AG04449 (cell line): ENCODE measurements around the gene MDK.

Experiments used
- CTCF ChIA-PET: fragments of 350-600 bp; formaldehyde crosslinking; extraction: SDS; loops from one replicate; lab custom pipeline; 2021; ENCODE audit warnings: antibody characterized with exemption; lab: Yijun Ruan, JAX
- POLR2A ChIA-PET: fragments of 400-600, 350-600 bp; formaldehyde crosslinking; extraction: SDS; loops from one replicate; lab custom pipeline; 2020; ENCODE audit warnings: antibody characterized with exemption, inconsistent platforms; lab: Yijun Ruan, JAX
- DNase-seq: peaks from one replicate; pipeline ENCODE4 v3.0.0-alpha.2; 2010; ENCODE audit warnings: low read depth, low spot score
- H3K4me3 ChIP-seq: 2 replicates; pipeline ENCODE4 v1.5.1; 2011; ENCODE audit warnings: low read depth, mild to moderate bottlenecking, control low read depth, low read length
- CTCF ChIP-seq: IDR thresholded peaks from one replicate; pipeline ENCODE4 v1.5.1; 2011; ENCODE audit warnings: mild to moderate bottlenecking, moderate library complexity, low read length, control low read depth, inconsistent platforms; ENCODE audit not compliant: insufficient read depth; ENCODE audit errors: missing control alignments

The MDK gene

GRCh38 chr11:46351148-46351547 lies 30.3 kb upstream of the MDK start:
- no peak for TF ChIP-seq CTCF
- CTCF ChIA-PET: interaction anchor here (1.0 to 27.5 kb wide), 8 partner anchors 1 to 217 kb away, joined by 3 to 498 read pairs (median 13); partner anchors contain the start of gene DGKZ
- no peak for DNase-seq
- POLR2A ChIA-PET: interaction anchor here (2.0 kb wide), 1 partner anchor 10 kb away, joined by 8 read pairs; no protein-coding TSS in a partner anchor
- H3K4me3 ChIP-seq: no peak overlapping the region

- DNase-seq: no peak
- no peak overlapping the region for H3K4me3 ChIP-seq
- ChIA-PET CTCF (interaction anchor here (1.0 to 27.5 kb wide), 11 partner anchors 1 to 218 kb away, joined by 3 to 498 read pairs (median 7); partner anchors contain the start of gene DGKZ), POLR2A (interaction anchor here (2.0 kb wide), 1 partner anchor 9 kb away, joined by 8 read pairs; no protein-coding TSS in a partner anchor)
- TF ChIP-seq CTCF: no peak
Measured at GRCh38 chr11:46351606-46352005, 29.9 kb upstream of the MDK start.

GRCh38 chr11:46352063-46352841 lies 29.2 kb upstream of the MDK start:
- no peak for DNase-seq
- TF ChIP-seq CTCF: peak; percentile 90
- ChIA-PET CTCF (interaction anchor here (0.6 to 27.5 kb wide), 10 partner anchors 2 to 187 kb away, joined by 3 to 498 read pairs (median 7); partner anchors contain the start of gene DGKZ), POLR2A (interaction anchor here (2.0 kb wide), 1 partner anchor 9 kb away, joined by 8 read pairs; no protein-coding TSS in a partner anchor)
- no peak overlapping the region for H3K4me3 ChIP-seq

- no peak for TF ChIP-seq CTCF
- CTCF ChIA-PET: interaction anchor here (1.2 to 27.5 kb wide), 3 partner anchors 4 to 184 kb away, joined by 4 to 498 read pairs (median 498); partner anchors contain the start of gene DGKZ
- no peak for DNase-seq
- POLR2A ChIA-PET: no interaction called here
- no peak overlapping the region for H3K4me3 ChIP-seq
Measured at GRCh38 chr11:46353698-46354097, 27.8 kb upstream of the MDK start.

GRCh38 chr11:46356924-46357482 lies 24.5 kb upstream of the MDK start:
- DNase-seq: no peak
- CTCF ChIA-PET: interaction anchor here (0.7 to 27.5 kb wide), 4 partner anchors 7 to 187 kb away, joined by 3 to 498 read pairs (median 250); partner anchors contain the start of gene DGKZ
- no peak for TF ChIP-seq CTCF
- POLR2A ChIA-PET: no interaction called here
- no peak overlapping the region for H3K4me3 ChIP-seq

- H3K4me3 ChIP-seq: no peak overlapping the region
- no peak for DNase-seq
- CTCF ChIA-PET: interaction anchor here (0.9 to 27.5 kb wide), 3 partner anchors 6 to 187 kb away, joined by 3 to 498 read pairs (median 498); partner anchors contain the start of gene DGKZ
- no peak for TF ChIP-seq CTCF
- POLR2A ChIA-PET: no interaction called here
Measured at GRCh38 chr11:46357483-46357936, 24.0 kb upstream of the MDK start.
